ENCODE data around the gene JPH2. TPM values are rescaled to one million over a fixed set of nuclear protein-coding genes. Genes with fewer than 3 reads are reported as not detected.
A peak's percentile ranks its signal among the peaks of the same experiment; 100 is the strongest.

The JPH2 gene
- total RNA-seq, 1 donor from 2014 or later = 86.7 TPM

DNA sequence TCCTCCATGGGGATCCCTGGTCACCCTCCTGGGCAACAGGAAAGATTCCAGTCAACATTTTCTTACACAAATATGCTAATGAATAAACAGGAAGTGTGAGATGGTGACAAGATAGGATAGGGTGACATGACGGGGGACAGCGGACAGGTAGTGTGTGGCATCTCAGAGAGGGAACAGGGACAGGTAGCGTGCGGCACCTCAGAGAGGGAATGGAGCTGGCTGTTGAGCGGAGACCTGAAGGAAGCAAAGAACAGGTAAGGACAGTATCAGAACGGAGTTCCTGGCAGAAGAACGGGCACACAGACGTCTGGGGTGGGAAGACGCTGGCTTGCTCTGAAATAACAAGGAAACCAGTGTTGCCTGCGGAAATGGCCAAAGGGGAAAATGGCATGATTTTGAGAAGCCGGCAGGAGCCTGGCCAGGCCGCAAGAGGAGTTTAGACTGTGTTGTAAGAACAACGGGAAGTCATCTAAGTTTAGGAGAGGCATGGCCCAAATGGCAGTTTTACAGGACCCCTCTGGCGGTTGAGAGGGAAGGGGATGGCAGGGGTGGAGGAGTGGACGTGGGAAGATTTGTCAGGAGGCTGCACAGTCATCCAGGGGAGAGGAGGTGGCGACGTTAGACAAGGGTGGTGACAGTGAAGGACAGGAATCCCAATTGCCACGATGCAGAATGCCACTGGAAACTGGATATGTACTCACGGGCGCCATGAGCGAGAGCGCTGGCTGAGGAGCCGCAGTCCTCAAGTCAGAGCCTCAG, 111.6 kb downstream of the JPH2 start:
- Histone ChIP-seq H3K27ac (peak overlapping the region in 1 of 2 donors; percentile 63), H3K9me3 (no peaks in the 10 kb centered on the region), H3K36me3 (no peaks in the 10 kb centered on the region), H3K4me1 (no peaks in the 10 kb centered on the region), H3K27me3 (no peaks in the 10 kb centered on the region), H3K4me3 (no peak overlapping the region)
- intact Hi-C loops (cut with DNase I) = loop anchor here (5.0 to 10.0 kb wide), 2 partner anchors 58 to 161 kb away; partner anchors contain the start of gene TOX2
- DNase-seq (ENCODE audit: low spot score in 2 of 2) = peak in 1 of 2 donors; percentile 51
- TF ChIP-seq, protein P1, sequence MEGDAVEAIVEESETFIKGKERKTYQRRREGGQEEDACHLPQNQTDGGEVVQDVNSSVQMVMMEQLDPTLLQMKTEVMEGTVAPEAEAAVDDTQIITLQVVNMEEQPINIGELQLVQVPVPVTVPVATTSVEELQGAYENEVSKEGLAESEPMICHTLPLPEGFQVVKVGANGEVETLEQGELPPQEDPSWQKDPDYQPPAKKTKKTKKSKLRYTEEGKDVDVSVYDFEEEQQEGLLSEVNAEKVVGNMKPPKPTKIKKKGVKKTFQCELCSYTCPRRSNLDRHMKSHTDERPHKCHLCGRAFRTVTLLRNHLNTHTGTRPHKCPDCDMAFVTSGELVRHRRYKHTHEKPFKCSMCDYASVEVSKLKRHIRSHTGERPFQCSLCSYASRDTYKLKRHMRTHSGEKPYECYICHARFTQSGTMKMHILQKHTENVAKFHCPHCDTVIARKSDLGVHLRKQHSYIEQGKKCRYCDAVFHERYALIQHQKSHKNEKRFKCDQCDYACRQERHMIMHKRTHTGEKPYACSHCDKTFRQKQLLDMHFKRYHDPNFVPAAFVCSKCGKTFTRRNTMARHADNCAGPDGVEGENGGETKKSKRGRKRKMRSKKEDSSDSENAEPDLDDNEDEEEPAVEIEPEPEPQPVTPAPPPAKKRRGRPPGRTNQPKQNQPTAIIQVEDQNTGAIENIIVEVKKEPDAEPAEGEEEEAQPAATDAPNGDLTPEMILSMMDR (IDR thresholded peaks at IDR 0.05) = no peak

DNA sequence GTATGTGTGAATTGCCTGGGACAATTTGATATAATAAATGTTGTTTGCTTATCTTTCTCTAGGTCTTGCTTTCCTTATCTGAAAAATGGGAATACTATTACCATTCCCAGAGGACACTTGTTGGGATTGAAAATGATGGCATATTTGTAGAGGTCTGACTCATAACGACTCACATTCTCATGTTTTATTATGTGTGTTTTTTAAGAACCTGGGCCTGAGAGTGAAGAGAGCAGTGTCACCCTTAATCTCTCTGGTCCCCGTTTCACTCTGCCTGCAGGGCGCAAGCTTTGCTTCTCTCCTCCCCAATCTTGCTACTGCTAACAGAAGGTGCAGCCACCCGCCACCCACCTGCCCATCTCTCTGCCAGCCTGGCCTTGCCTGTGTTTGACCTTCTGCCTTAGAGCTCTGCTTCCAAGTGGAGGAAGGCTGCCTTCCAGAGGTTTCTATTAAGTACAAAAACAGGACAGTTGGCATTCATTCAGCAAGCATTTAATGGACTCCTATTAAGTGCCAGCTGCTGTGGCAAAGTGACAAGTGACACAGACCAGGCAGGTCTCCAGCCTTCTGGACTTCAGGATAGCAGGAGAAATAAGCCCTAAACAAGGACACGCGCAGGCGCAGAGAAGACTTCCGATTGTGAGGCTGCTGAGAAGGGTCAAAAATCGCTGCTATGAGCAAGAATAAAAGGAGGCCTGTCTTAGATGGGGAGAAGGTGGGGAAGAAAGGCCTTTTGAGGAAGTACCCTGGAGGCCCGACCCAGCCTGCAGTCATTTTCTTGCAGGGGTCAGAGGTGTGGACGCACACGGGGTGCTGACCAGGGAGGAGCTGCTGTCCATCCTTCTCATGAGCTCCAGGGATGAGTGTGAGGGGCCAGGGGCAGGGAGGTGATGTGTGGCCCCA, 112.5 kb downstream of the JPH2 start:
- peak overlapping the region; percentile 13 to 63 for H3K27ac ChIP-seq
- no peaks in the 10 kb centered on the region for H3K36me3 ChIP-seq
- H3K4me3 ChIP-seq = no peak overlapping the region
- no peaks in the 10 kb centered on the region for H3K4me1 ChIP-seq
- H3K27me3 ChIP-seq = no peaks in the 10 kb centered on the region
- TF ChIP-seq, protein P1 (IDR thresholded peaks at IDR 0.05) = no peak
- intact Hi-C loops (cut with DNase I) = loop anchor here (5.0 to 10.0 kb wide), 2 partner anchors 57 to 160 kb away; partner anchors contain the start of gene TOX2
- H3K9me3 ChIP-seq = no peaks in the 10 kb centered on the region
- DNase-seq (ENCODE audit: low spot score in 2 of 2) = peak in 1 of 2 donors; percentile 63

DNA sequence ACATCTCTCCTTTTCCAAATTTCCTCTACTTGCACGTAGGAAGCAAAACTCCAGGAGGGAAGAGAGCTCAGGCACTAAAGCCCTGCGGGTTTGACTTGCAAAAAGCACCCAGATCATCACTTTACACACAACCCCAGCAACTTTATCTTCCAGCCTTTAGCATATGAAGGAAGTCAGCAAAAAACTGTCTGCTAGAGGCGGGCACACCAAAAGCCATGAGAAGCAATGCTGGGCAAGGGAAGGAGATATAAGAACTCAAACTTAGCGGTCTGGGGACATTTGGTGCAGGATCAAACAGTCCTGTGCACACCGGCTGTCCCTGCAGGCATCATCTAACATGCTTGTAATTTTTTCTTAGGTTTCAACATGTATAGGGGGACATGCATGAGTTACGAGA, 113.3 kb downstream of the JPH2 start:
- Histone ChIP-seq H3K27ac (no peak overlapping the region), H3K4me3 (no peak overlapping the region), H3K27me3 (no peaks in the 10 kb centered on the region), H3K36me3 (no peaks in the 10 kb centered on the region), H3K9me3 (no peaks in the 10 kb centered on the region), H3K4me1 (no peaks in the 10 kb centered on the region)
- intact Hi-C loops (cut with DNase I) = loop anchor here (10.0 kb wide), 1 partner anchor 159 kb away; the partner anchor contains the start of gene TOX2
- peak in 1 of 2 donors; percentile 35 for DNase-seq (ENCODE audit: low spot score in 2 of 2)
- TF ChIP-seq, protein P1 (IDR thresholded peaks at IDR 0.05) = no peak

DNA sequence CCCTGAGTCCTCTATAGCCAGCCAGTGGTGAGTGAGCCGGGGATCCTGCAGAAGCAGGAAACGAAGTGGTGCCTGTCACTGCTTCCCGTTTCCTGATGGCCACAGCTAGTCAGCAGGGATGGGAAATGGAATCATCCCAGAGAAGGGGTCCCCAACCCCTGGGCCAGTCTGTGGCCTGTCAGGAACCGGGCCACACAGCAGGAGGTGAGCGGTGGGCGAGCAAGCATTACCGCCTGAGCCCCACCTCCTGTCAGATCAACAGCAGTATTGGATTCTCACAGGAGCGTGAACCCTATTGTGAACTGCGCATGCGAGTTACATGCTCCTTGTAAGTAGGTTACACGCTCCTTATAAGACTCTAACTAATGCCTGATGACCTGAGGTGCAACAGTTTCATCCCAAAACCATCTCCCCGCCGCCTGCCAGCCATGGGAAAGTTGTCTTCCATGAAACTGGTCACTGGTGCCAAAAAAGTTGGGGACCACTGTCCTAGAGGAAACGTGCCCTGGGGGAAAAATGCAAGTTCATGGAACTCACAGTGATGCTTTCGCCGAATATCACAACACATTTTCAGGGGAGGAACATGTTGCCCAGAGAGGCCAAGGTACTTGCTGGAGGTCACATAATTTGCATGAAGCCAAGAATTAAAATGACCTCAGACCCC, 113.8 kb downstream of the JPH2 start:
- Histone ChIP-seq H3K4me1 (no peaks in the 10 kb centered on the region), H3K36me3 (no peaks in the 10 kb centered on the region), H3K4me3 (no peak overlapping the region), H3K27ac (no peak overlapping the region), H3K9me3 (no peaks in the 10 kb centered on the region), H3K27me3 (no peaks in the 10 kb centered on the region)
- intact Hi-C loops (cut with DNase I) = loop anchor here (10.0 kb wide), 1 partner anchor 158 kb away; the partner anchor contains the start of gene TOX2
- peak in 1 of 2 donors; percentile 52 for DNase-seq (ENCODE audit: low spot score in 2 of 2)
- TF ChIP-seq, protein P1 (IDR thresholded peaks at IDR 0.05) = no peak

DNA sequence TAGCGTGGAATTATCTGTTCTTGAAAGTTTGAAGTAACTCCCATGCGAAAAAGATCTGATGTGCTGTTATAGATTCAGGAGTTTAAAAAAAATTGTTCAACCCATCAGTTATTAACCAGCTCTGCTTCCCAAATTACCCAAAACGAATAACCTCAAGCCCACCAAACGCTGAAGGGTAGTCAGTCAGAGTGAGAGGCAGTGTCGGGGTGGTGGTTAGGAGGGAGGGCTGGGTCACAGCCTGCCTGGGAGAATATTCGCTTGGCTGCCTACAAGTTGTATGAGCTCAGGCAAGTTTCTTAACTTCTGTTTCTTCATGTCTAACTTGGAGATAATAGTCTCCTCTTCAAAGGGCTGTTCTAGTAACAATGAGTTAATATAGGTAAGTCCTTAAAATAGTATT, 114.6 kb downstream of the JPH2 start:
- no peaks in the 10 kb centered on the region for H3K27me3 ChIP-seq
- no peak for DNase-seq (ENCODE audit: low spot score in 2 of 2)
- intact Hi-C loops (cut with DNase I) = loop anchor here (10.0 kb wide), 1 partner anchor 158 kb away; the partner anchor contains the start of gene TOX2
- no peaks in the 10 kb centered on the region for H3K36me3 ChIP-seq
- no peak overlapping the region for H3K4me3 ChIP-seq
- H3K4me1 ChIP-seq = no peaks in the 10 kb centered on the region
- H3K9me3 ChIP-seq = no peaks in the 10 kb centered on the region
- TF ChIP-seq, protein P1 (IDR thresholded peaks at IDR 0.05) = no peak
- no peak overlapping the region for H3K27ac ChIP-seq
